ENCODE measurements around the gene MOSPD3.

Gene MOSPD3

DNA sequence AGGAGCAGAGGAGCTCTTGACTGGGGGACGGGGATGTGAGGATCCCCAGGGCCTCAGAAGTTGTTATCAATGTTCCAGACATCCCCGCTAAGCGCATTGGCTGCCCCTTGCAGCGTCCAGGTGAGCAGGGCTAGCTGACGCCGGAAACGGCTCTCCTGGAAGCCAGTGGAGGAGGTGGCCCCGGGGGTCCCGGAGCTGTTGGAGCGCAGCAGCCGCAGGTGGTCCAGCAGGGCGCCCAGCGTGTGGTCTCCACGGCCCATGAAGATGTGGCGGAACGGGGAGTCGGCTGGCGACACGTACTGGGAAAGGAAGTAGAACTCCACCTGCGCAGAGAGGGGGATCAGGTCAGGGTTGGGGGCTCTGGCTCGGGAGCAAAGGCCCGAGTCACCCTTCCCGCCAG is 8.5 kb downstream of the MOSPD3 start:
- DNase-seq = no peak
- H3K9ac ChIP-seq (ENCODE audit: low read depth, low read length) = no peak overlapping the region

DNA sequence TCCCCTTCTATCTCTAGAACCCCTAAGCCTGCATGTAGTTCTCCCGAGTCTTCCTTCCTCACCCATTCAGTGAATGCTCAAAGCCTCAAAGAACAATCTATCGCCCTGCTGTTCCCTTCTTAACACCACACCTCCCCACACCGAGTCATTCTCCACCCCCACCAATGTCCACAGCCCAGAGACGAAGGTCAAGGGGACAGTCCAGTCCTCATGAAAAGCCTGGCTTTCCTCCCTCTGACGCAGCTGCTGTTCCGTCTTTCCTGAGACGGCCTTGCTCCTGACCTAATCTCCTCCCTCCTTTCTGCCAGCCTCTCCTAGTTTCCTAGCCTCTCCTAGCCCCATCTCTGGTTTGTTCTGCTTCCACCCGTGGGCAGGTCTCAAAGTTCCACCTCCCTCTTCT is 9.2 kb downstream of the MOSPD3 start:
- DNase-seq (no peak), ATAC-seq (ENCODE audit: insufficient read depth, low read depth) (no peak)
- Histone ChIP-seq H3K79me2 (ENCODE audit: insufficient read depth, low read length) (no peaks in the 10 kb centered on the region), H4K20me1 (ENCODE audit: insufficient read depth, low read length) (no peaks in the 10 kb centered on the region), H3K27me3 (ENCODE audit: insufficient read depth, low read length, poor library complexity) (no peaks in the 10 kb centered on the region), H3K4me3 (ENCODE audit: low read depth in 1 of 2, low read length in 2 of 2) (no peak overlapping the region), H3K9me3 (ENCODE audit: insufficient read depth, low read length, severe bottlenecking) (no peaks in the 10 kb centered on the region), H3K4me1 (ENCODE audit: insufficient read depth, low read length) (peaks cover 7% of the 10 kb centered on the region), H3K9ac (ENCODE audit: low read depth, low read length) (no peak overlapping the region), H3K27ac (ENCODE audit: low read length) (no peak overlapping the region), H3K4me2 (ENCODE audit: insufficient read depth, low read length) (no peak overlapping the region), H2AFZ (ENCODE audit: low read depth, low read length) (no peak overlapping the region), H3K36me3 (ENCODE audit: insufficient read depth, low read length) (no peaks in the 10 kb centered on the region)
- no peak for TF ChIP-seq EZH2 (IDR thresholded peaks at IDR 0.05; ENCODE audit: borderline replicate concordance, low read depth, low read length, severe bottlenecking)
- TF ChIP-seq, protein P1, sequence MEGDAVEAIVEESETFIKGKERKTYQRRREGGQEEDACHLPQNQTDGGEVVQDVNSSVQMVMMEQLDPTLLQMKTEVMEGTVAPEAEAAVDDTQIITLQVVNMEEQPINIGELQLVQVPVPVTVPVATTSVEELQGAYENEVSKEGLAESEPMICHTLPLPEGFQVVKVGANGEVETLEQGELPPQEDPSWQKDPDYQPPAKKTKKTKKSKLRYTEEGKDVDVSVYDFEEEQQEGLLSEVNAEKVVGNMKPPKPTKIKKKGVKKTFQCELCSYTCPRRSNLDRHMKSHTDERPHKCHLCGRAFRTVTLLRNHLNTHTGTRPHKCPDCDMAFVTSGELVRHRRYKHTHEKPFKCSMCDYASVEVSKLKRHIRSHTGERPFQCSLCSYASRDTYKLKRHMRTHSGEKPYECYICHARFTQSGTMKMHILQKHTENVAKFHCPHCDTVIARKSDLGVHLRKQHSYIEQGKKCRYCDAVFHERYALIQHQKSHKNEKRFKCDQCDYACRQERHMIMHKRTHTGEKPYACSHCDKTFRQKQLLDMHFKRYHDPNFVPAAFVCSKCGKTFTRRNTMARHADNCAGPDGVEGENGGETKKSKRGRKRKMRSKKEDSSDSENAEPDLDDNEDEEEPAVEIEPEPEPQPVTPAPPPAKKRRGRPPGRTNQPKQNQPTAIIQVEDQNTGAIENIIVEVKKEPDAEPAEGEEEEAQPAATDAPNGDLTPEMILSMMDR (IDR thresholded peaks at IDR 0.05; ENCODE audit: borderline replicate concordance, extremely low read depth, low read length, poor library complexity, severe bottlenecking) = no peak

More for the DNA sequence above, 8.5 kb downstream of the MOSPD3 start:
- H3K27me3 ChIP-seq (ENCODE audit: insufficient read depth, low read length, poor library complexity) = no peaks in the 10 kb centered on the region
- H2AFZ ChIP-seq (ENCODE audit: low read depth, low read length) = no peak overlapping the region
- H3K4me3 ChIP-seq (ENCODE audit: low read depth in 1 of 2, low read length in 2 of 2) = no peak overlapping the region
- no peaks in the 10 kb centered on the region for H4K20me1 ChIP-seq (ENCODE audit: insufficient read depth, low read length)
- H3K36me3 ChIP-seq (ENCODE audit: insufficient read depth, low read length) = no peaks in the 10 kb centered on the region
- no peak overlapping the region for H3K27ac ChIP-seq (ENCODE audit: low read length)
- no peak overlapping the region for H3K4me2 ChIP-seq (ENCODE audit: insufficient read depth, low read length)
- H3K9me3 ChIP-seq (ENCODE audit: insufficient read depth, low read length, severe bottlenecking) = no peaks in the 10 kb centered on the region
- TF ChIP-seq, protein P1 (IDR thresholded peaks at IDR 0.05; ENCODE audit: borderline replicate concordance, extremely low read depth, low read length, poor library complexity, severe bottlenecking) = no peak
- no peak for TF ChIP-seq EZH2 (IDR thresholded peaks at IDR 0.05; ENCODE audit: borderline replicate concordance, low read depth, low read length, severe bottlenecking)
- no peak for ATAC-seq (ENCODE audit: insufficient read depth, low read depth)
- H3K79me2 ChIP-seq (ENCODE audit: insufficient read depth, low read length) = no peaks in the 10 kb centered on the region
- H3K4me1 ChIP-seq (ENCODE audit: insufficient read depth, low read length) = no peaks in the 10 kb centered on the region

DNA sequence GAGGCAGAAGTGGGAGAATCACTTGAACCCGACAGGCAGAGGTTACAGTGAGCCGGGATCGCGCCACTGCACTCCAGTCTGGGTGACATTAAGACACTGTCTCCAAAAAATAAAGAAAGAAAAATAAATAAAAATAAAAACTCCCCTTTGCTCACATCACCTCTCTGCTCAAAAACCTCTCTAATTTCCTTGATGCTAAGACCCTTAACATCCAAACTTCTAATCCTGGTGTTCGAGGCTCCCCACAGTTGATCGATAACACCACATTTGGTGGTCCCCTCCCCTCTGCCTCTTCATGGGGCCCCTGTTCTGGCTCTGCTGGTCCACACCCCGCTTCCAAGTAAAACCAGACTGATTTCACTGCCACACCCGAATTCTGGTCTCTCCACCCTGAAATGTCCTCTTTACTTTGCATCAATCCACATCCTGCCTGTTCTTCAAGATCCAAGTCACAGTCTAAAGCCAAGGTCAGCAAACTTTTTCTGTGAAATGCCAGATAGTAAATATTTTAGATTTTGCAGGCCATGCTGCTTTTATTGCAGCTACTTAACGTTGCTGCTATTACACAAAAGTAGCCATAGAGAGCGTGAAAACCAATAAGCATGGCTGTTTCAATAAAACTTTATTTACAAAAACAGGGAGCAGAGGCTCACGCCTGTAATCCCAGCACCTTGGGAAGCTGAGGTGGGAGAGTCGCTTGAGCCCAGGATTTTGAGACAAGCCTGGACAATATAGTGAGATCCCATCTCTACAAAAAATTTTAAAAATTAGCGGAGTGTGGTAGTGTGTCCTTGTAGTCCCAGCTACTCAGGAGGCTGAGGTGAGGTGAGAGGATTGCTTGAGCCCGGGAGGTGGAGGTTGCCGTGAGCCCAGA is 11.8 kb downstream of the MOSPD3 start:
- Histone ChIP-seq H3K4me3 (ENCODE audit: low read depth in 1 of 2, low read length in 2 of 2) (no peak overlapping the region), H3K9ac (ENCODE audit: low read depth, low read length) (no peak overlapping the region), H3K36me3 (ENCODE audit: insufficient read depth, low read length) (no peaks in the 10 kb centered on the region), H3K79me2 (ENCODE audit: insufficient read depth, low read length) (no peaks in the 10 kb centered on the region), H3K4me2 (ENCODE audit: insufficient read depth, low read length) (no peak overlapping the region), H2AFZ (ENCODE audit: low read depth, low read length) (no peak overlapping the region), H4K20me1 (ENCODE audit: insufficient read depth, low read length) (no peaks in the 10 kb centered on the region), H3K4me1 (ENCODE audit: insufficient read depth, low read length) (peaks cover 18% of the 10 kb centered on the region), H3K27me3 (ENCODE audit: insufficient read depth, low read length, poor library complexity) (no peaks in the 10 kb centered on the region), H3K27ac (ENCODE audit: low read length) (no peak overlapping the region), H3K9me3 (ENCODE audit: insufficient read depth, low read length, severe bottlenecking) (no peaks in the 10 kb centered on the region)
- DNase-seq = no peak
- no peak for TF ChIP-seq EZH2 (IDR thresholded peaks at IDR 0.05; ENCODE audit: borderline replicate concordance, low read depth, low read length, severe bottlenecking)
- TF ChIP-seq, protein P1 (IDR thresholded peaks at IDR 0.05; ENCODE audit: borderline replicate concordance, extremely low read depth, low read length, poor library complexity, severe bottlenecking) = no peak
- no peak for ATAC-seq (ENCODE audit: insufficient read depth, low read depth)

Measured in DND-41 (cell line).